TTC549 (cell line): ENCODE results near the gene GORASP1.

ENCODE experiments used
- FAIRE-seq: peaks from 2 replicates; lab custom pipeline; 2012; peaks lifted over from hg19 to GRCh38; lab: Jason Lieb, UNC

The GORASP1 gene

DNA sequence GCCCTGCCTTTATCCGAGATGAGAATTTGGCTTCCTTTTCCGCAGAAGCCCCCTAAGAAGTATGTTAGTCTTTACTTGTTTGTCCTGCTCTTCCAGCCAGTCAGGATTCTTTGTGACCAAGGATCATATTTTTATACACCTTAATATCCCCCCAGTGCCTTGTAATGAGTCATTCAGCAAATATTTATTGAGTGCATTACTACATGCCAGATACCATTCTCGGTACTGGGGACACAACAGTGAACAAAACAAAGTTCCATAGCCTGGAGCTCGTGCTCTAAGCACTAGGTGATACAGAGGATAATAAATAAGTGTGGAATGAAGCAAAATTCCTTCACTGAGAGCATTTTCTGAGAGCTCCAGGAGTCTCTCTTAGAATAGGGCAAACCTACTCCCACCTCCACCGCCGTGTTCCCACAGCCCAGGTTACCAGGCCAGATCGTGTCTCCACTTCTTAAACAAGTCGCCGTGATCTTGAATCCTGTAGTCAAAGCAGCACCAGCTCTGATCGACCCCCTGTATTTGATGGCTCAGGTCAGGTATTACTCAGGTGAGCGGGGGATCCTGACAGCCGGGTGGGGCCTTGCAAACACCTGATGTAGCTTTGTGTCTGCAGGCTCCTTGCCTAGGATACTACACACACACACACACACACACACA, 18.5 kb upstream of the GORASP1 start:
- FAIRE-seq, result no peak

DNA sequence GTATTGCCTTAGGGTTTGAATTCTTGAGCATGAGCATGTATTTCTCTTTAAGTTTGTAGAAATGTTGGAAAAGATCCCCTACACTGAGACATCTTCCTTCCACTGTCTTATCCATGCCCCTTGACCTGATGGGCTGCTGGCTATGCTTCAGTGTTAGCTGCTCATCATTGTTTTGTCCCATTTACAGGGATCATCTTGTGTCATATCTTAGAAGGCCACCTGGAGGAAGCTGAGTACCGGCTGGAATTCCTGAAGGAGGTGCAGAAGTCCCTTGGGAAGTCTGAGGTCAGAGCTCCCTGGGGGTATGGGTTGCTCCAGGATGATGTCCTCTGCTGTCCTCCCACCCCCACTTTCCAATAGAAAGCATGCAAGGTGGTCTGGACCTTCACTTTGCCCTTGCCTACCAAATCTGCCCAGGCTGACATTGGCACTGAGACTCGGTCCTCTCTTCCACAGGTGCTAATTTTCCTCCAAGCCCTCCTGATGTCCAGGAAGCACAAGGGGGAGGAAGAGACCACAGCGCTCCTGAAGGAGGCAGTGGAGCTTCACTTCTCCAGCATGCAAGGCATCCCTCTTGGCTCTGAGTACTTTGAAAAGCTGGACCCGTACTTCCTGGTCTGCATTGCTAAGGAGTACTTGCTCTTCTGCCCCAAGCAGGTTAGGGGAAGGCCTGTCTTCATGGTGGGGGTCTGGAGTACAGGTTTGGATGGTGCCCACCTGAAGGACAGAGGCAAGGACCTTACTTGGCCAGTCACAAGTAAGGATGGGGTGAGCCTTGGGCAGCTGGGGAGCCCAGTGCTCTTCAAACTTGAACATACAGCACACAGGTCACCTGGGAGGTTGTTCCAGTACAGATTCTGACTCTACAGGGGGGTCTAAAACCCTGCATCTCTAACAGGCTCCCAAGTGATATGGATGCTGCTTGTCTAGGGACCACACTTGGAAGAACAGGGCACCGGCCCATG, 17.7 kb upstream of the GORASP1 start:
- FAIRE-seq, result no peak

DNA sequence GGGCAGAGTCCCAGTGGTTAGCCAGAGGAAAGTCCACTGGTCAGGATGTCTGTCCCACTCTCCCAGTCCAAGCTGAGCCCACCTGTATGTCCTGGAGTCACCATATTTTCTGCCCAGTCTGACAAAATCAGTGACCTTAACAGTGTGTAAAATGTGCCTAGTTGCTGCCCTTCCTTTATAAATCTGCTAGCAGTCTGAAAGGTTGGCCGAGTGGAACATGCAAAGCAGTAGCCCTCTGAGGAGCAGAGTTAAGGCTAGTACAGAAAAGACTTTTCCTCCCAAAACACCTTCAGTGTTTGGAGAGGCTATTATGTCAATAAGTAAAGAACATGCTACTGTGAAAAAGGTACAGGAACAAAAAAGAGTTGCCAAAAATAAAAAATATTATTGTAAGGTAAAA, 15.4 kb upstream of the GORASP1 start:
- no peak for FAIRE-seq

DNA sequence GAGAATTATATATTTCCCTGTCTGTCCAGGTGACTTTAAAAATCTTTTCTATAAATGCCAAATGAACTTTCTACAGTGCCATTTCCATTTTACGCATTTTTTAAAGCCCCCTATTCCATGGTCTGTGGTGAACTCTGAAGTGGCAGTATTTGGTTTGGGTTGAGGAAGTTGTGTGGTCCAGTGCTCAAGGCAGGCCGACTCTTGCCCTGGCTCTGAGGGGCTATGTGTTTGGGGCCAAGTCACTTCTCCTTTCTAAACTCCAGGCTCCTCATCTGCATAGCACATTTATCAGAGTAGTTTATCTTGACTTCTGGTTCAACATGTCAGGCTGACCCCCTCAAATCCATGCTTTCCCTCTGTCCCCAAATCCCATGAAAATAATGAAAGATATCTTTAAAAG, 14.2 kb upstream of the GORASP1 start:
- FAIRE-seq, result no peak

DNA sequence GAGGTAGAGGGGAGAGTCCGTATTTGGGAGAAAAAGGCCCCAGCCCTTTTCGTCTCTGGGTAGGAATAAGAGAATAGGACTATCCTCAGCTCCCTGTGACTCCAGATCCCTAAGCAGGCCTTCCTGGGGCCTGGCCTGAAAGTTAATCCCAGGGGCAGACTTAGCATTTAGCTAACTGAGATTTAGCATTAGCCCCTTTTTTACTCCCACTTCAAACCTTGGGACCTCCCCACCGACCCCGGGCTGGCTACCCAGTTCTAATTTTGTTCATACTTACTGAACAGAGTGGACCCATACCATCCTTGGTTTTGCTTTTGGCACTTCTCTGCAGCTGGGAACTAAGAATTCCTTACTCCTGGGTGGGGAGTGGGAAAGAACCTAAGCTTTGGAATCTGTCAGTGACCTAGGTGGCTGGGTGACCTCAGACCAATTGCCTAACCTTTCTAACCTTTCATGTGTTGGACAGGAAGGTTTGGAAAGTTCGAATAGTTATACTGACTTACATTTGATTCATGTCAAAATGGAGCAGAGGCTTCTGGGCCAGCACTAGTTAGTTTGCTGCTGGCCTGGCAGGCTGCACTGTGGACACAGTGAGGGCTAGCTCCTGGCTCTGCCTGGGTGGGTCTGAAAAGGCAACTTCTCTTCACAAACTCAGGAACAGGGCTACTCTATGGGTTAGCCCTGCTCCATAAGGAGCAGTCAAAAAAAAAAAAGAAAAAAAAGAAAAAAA, 11.7 kb upstream of the GORASP1 start:
- FAIRE-seq, result no peak

DNA sequence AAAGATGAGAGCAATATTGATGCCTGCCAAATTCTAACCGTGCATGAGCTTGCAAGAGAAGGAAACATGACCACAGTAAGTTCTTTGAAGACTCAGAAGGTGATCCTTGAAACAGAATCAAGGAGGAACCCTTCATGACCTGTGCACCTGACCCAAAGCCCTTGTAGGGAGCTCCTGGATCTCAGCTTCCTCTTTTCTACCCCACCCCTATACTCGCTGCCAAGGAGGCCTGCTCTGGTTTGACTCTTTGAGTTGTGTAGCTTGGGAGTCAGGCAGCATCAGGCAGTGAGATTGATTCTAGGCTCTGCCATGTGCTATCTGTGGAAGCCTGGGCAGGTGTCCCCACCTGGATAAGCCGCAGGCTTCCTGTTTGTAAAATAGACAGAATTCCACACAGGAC, 10.7 kb upstream of the GORASP1 start:
- no peak for FAIRE-seq

DNA sequence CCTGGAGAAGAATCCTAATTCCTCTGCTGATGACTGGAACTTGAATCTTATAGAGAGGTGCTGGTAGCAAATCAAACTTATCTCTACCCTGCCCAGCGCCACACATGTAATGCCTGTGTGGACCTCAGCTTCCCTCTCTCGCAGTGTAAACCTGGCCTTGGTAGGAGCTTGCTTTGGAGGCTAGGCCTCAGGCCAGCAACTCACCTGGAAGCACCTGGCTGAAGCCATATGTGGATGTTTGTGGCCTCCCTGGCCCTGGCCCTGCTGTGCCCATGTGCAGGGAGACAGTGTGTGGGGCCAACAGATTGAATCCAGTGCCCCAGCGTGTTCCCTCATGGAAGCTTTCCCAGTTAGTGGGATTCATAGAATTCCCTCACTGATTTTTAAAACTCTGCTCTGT, 8.4 kb upstream of the GORASP1 start:
- no peak for FAIRE-seq

DNA sequence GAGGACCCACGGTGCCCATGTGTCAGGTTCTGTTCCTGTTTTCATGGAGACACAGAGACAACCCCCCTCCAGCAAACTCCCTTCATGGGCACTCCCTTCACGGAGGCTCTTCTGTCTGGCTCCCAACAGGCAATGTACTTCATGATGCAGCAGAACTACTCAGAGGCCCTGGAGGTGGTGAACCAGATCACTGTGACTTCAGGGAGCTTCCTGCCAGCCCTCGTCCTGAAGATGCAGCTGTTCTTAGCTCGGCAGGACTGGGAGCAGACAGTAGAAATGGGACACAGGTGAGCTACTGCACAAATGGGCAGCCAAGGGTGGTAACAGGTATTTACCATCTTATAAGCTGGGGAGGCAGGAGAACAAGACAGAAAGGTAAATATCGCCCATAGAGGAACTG, 7.0 kb upstream of the GORASP1 start:
- no peak for FAIRE-seq

DNA sequence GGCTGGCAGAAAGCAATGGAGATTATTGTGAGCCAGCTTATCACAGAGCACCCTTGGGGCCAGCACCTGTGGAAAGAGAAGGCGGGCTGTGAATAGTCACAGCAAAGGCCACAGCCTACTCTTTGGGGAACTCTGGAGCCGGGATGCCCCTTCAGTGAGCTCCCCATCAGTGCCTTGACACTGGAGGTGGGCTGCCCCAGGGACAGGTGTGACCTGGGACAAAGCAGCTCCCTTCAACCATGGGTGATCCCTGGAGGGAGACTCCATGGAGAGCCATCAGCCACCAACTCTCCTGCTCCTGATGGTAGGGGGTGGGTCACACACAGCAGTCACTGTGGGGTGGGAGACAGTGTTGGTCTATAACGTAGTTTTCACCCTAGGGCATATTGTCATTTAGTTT, 5.9 kb upstream of the GORASP1 start:
- no peak for FAIRE-seq

DNA sequence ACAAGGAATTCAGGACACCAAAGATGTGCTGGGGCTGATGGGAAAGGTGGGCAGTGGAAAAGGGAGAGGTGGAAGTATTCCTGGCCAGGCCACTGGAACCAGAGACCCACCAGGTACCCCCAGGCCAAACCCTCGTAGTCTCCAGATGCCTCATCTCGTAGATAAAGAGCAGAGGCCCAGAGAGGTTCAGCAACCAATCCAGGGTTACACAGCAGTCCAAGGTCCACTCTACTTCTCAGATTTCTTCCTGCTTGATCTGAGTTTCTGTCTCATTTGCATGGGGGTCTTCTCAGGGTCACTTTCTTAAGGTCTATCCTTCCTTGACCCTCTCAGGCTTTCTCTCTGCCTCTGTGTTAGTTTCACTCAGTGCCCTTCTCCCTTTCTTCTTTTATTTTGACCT, 5.1 kb upstream of the GORASP1 start:
- FAIRE-seq, result no peak

DNA sequence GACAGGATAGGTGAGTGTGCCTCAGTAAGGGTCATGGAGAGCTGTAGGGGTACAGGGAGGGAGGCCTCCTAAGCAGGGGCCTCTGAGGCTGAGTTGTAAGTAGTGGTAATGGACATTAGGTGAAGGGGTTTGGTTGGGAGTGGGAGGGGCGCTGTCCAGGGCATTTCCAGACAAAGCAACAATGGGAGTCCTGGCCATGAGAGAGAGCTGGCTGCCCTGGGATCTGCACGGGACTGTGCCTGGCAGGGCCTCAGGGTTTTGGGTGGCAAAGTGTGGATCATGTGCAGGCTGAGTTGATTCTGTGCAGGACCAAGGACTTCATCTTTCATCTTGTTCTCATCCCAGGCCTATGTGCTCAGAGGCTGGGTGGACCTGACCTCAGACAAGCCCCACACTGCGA, 4.7 kb upstream of the GORASP1 start:
- no peak for FAIRE-seq

DNA sequence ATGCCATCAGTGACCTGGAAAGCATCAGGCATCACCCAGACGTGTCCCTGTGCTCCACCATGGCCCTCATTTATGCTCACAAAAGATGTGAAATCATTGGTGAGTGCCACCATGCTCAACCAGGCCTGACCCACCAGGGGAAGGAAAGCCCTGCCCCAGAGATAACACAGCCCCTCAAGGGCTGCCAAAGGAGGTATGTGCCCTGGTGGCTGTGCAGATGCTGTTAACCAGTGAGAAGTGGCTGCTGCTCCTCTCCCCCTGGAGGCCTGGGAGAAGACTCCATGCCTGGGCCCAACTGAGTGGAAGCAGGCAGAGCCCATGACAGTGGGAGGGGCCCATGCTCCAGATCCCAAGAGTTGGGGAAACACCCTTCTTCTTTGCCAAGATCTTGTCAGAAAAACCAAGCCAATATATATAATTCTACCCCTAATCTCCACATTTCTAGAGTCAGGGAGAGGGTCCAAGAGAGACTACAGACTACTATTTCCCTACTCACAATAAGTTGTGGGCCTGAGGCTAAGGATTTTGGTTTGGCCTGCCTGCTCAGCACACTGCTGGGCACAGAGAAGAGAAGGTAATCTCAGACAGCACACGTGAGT, 2.7 kb upstream of the GORASP1 start:
- FAIRE-seq, result no peak

DNA sequence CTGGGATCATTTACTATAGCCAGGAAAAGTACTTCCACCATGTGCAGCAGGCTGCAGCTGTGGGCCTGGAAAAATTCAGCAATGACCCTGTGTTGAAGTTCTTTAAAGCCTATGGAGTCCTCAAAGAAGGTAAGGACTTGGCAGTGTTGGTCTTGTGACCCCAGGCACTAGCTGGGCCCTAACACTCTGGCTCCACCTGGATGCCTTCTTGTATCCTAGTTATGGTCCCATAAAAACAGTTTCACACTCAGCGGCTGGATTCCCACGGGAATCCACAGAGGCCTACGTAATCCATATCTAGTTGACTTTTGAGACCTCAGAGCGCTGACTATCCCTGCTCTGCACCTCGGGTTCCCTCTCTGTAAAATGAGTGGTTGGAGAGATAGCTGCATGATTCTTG, 1.7 kb upstream of the GORASP1 start:
- FAIRE-seq, result no peak

DNA sequence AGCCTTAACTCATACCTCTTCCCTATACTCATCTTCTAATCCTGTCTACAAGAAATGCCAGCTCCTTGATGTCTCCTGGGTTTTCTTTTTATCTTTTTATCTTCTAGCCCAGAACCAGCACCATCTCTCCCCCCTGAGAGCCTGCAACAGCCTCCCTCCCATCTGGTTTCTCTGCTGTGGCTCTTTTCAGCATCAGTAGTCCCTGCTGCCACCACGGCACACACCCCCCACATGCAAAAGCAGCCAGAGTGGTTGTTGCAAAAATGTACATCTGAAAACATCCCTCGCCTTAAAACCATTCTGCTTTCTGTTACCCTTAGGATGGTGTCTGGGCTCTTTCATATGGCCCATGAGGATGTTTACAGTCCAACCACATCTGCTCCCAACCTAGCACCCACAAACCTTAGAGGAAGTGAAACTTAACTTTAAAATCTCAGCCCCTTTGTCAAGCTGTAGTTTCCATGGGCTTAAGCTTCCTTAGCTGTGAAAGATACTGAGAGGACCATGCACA, 828 bp upstream of the GORASP1 start:
- FAIRE-seq, result no peak

DNA sequence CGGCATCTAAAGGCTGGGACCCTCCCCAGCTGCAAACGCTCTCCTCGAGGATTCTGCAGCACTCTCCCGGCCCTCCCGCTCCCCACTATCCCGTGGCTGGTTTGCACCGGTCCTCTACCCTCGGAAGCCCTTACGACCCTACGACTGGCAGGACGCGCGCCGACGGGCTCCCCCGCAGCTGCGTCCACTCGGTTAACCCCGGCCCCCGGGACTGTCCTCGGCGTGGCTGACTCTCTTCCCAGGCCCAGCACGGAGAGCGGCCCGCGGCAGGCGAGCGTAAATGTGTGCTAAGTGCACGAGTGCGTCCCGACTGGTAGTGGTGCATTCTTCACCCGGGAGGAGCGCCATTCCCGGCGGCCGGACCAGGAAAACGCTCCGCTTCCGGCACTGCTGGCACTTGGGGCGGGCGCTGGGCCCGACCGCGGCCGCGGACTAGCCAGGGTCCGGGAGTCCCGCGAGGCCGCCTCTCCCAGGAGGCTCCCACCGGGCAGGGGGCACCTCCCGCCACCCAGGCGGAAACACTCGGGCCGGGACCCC, 508 bp downstream of the GORASP1 start:
- FAIRE-seq, result no peak

DNA sequence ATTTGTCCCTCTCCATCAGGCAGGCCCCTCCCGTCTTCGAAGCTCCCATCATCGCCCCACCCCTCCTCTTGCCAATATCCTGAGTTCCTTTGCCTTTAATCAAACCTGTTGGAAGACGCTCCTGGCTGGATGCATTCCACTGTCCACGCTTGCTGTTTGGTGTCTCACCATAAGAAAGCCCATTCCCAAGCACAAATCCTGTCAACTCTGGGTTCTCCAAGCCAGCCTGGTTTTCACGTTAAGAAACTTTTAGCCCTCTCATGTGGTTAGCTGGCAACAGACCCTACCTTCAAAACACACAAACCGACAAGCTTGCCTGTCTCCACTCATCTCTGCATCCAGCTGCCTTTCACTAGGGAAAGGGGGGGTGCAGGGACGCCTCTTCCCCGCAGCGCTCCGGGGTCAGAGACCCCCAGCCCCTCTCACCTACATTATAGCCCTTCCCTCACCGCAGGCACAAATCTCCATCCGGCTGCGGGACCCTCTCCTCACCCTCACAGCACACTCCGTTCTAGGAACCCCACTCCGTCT, 1.1 kb downstream of the GORASP1 start:
- FAIRE-seq, result no peak

DNA sequence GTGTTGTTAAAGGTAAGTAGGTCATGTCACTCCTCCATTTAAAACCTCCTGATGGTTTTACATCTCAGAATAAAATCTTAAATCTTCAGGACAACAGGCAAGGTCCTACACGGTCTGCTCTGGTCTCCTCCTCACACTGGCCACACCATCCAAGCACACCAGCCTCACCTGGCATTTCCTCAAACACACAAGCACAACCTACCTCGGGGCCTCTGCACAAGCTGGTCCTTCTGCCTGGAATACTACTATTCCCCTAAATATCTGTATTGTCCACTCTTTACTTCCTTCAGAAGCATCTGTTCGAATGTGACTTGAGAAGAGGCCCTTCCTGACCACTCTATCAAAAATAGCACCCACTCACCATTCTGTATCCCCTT, 1.8 kb downstream of the GORASP1 start:
- FAIRE-seq, result no peak

DNA sequence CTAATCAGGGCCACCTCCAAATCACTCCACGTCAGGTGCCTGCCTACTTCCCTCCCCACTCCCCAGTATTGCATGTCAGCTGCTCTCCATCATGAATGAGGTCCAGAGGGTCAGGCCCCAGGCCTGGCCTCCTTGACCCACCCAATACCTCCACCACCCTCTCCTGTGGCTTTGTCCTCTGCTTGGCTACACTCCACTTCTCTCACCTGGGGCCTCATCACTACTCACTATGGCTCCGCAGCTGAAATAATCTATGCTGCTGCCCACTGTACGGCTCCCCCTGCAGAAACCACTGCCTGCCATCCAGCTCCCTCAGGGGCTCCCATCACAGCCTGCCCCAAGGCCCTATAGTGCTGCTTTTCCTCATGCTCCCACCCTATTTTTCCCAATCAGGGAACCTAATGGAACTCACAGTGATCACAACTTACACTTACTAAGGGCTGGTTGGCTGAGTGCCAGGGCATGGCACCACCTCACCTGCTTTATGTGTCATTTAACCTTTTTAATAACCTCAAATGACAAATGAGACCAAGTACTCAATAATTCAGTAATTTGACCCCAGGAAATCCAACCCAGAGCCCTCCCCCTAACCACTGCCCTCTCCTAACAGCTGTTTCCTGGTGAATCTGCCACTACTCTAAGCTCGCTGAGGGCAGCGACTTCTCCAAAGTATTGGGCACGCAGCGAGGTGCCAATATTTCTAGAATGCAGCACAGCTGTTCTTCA, 2.3 kb downstream of the GORASP1 start:
- FAIRE-seq, result no peak

DNA sequence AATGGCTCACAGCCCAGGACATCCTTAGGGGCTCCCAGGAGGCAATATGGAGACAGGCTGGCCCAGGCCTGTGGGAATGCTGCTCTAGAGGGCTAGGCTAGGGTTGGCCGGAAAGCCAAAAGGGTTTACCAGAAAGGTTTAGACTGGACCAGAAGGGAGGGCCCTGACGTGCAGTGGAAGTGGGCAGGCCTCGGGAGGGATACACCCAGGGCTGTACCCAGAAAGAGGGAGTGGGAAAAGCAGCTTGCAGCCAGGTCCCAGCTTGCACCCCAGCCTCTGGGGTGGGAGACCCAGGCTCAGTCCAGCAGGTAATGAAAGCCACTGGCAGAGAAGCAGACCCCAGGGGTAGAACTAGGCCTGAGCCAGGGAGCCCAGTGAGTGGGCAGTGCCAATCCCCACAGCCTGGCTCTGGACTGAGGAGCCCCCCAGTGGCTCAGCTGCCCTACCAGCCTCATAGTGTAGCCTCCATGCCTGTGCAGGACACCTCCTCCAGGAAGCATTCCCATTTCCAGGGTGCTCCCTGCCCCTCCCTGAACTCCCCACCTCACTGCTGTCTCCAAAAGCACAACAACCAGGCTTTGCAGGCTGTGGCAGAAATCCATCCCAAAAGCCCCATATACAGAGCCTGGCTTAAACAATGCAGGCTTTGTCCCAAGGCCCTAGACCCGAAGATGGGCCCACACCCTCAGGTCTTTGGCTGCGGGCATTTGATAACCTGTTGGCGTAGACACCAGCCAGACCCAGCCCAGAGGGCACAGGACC, 3.5 kb downstream of the GORASP1 start:
- FAIRE-seq, result no peak

DNA sequence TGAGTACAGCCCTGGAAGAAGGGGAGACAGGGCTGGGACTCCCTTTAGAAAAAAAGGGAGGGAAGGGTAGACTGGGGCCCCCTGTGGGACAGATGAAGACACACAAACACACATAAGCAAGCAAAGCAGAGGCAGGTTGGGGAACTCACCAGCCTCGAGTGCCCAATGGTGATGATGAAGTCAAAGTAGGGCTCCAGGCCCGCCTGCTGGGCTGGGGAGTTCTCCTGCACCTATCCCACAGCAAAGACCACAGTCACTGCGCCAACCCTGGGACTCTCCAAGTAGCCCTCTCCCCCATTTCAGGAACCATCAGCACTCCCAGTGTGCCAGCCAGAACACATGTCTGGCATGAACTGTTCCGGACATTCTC, 4.1 kb downstream of the GORASP1 start:
- FAIRE-seq, result no peak
